Lung (tissue), 12 donors: Measurements from ENCODE around the gene ITPR1. TPM values are rescaled to one million over a fixed set of nuclear protein-coding genes. Genes with fewer than 3 reads are reported as not detected.

Source experiments
- ATAC-seq: fragments of 200-7000 bp; cut with Tn5 transposase; one replicate; pipeline ENCODE4 v1.9.1; 2020; ENCODE audit warnings: moderate number of reproducible peaks; ENCODE audit not compliant: insufficient read depth, low FRiP score
- DNase-seq, 3 donors: peaks; one replicate each; pipeline ENCODE4 v3.0.0-alpha.2; 2013 to 2017
- H3K27ac ChIP-seq, 2 donors: one replicate each; pipeline ENCODE4 v1.5.1; 2013; ENCODE audit warnings: mild to moderate bottlenecking in 2 of 2, moderate library complexity in 2 of 2, control low read depth in 1 of 2, inconsistent platforms in 1 of 2, low read depth in 1 of 2, low read length in 1 of 2
- H3K27me3 ChIP-seq, 3 donors: one replicate each; pipeline ENCODE4 v1.5.1; 2013; ENCODE audit warnings: low read length in 2 of 3; ENCODE audit not compliant: control insufficient read depth in 3 of 3, insufficient read depth in 3 of 3
- H3K36me3 ChIP-seq, 4 donors: one replicate each; pipeline ENCODE4 v1.5.1; 2013; ENCODE audit warnings: low read length in 4 of 4, mild to moderate bottlenecking in 1 of 4, moderate library complexity in 1 of 4; ENCODE audit not compliant: control insufficient read depth in 4 of 4, insufficient read depth in 4 of 4
- H3K4me1 ChIP-seq, 5 donors: one replicate each; pipeline ENCODE4 v1.5.1; 2013; ENCODE audit warnings: low read length in 5 of 5, mild to moderate bottlenecking in 2 of 5, moderate library complexity in 1 of 5; ENCODE audit not compliant: control insufficient read depth in 5 of 5, insufficient read depth in 5 of 5
- H3K4me3 ChIP-seq: one replicate; pipeline ENCODE4 v1.5.1; 2013; ENCODE audit warnings: mild to moderate bottlenecking, control low read depth, moderate library complexity
- H3K9ac ChIP-seq, 2 donors: one replicate each; pipeline ENCODE4 v1.5.1; 2013; ENCODE audit warnings: low read length in 2 of 2, control low read depth in 1 of 2; ENCODE audit not compliant: insufficient read depth in 1 of 2
- H3K9me3 ChIP-seq, 4 donors: one replicate each; pipeline ENCODE4 v1.5.1; 2013; ENCODE audit warnings: low read length in 3 of 4, mild to moderate bottlenecking in 1 of 4, moderate library complexity in 1 of 4; ENCODE audit not compliant: control insufficient read depth in 4 of 4, insufficient read depth in 3 of 4
- CTCF ChIP-seq: IDR thresholded peaks from 2 replicates; pipeline ENCODE4 v1.5.1; 2012; ENCODE audit warnings: mild to moderate bottlenecking; ENCODE audit errors: control extremely low read depth, extremely low read depth
- WGBS, 2 donors: extraction: QIAGEN DNeasy Blood & Tissue Kit; methylation state at CpG; one replicate each; pipeline ENCODE4 v1.1.7; 2013; 5-methylcytosine and 5-hydroxymethylcytosine counted together
- polyA plus RNA-seq, 2 donors: library from polyadenylated mRNA; stranded (reverse); fragments of 200-250 nt; gene quantifications; one replicate each; pipeline ENCODE4 v1.2.1, GENCODE V29; 2013
- total RNA-seq, 2 donors: library from RNA; depleted of rRNA in 1 of 2; stranded (reverse); fragments of >200 nt in 1 of 2; gene quantifications; one replicate each; pipeline ENCODE4 v1.2.1, GENCODE V29; 2014 to 2021
- donor health status: control.
- donor health status: control.
- donor health status: Bipolar disorder and iron deficiency.
- donor health status: healthy.
- donor health status: DM: yes; HTN: yes; CAD: no.

ITPR1 gene
- total and polyA plus RNA-seq, 4 donors: 12.4 to 152 (median 44.1) TPM

GRCh38 chr3:4496087-4496452 is 2.9 kb downstream of the ITPR1 start:
- Histone ChIP-seq H3K4me3 (no peak overlapping the region), H3K27me3 (no peaks in the 10 kb centered on the region), H3K36me3 (peaks cover 0 to 5% (median 0%) of the 10 kb centered on the region in 4 donors), H3K9me3 (no peaks in the 10 kb centered on the region), H3K27ac (no peak overlapping the region), H3K4me1 (peaks cover 0 to 41% (median 5%) of the 10 kb centered on the region in 5 donors), H3K9ac (no peak overlapping the region)
- ATAC-seq (no peak), DNase-seq (no peak)
- 52 to 59% methylated on average over 3 of the region's 3 CpGs for WGBS, 2 donors
- TF ChIP-seq CTCF: no peak

- no peak overlapping the region for H3K27ac ChIP-seq
- no peaks in the 10 kb centered on the region for H3K9me3 ChIP-seq
- WGBS, 2 donors: 70 to 73% methylated on average over 5 of the region's 5 CpGs
- ATAC-seq (no peak), DNase-seq (no peak)
- no peak overlapping the region for H3K4me3 ChIP-seq
- no peak overlapping the region for H3K9ac ChIP-seq
- peaks cover 0 to 43% (median 5%) of the 10 kb centered on the region in 5 donors for H3K4me1 ChIP-seq
- H3K27me3 ChIP-seq: no peaks in the 10 kb centered on the region
- peaks cover 0 to 5% (median under 1%) of the 10 kb centered on the region in 4 donors for H3K36me3 ChIP-seq
- no peak for TF ChIP-seq CTCF
Observed at GRCh38 chr3:4497005-4497692, 4.0 kb downstream of the ITPR1 start.

GRCh38 chr3:4497843-4498324 is 4.7 kb downstream of the ITPR1 start:
- H3K4me1 ChIP-seq: peaks cover 0 to 47% (median 5%) of the 10 kb centered on the region in 5 donors
- H3K9me3 ChIP-seq: no peaks in the 10 kb centered on the region
- 45 to 79% methylated on average over 1 of the region's 1 CpG for WGBS, 2 donors
- no peak for TF ChIP-seq CTCF
- ATAC-seq (no peak), DNase-seq (no peak)
- H3K9ac ChIP-seq: no peak overlapping the region
- no peaks in the 10 kb centered on the region for H3K27me3 ChIP-seq
- H3K36me3 ChIP-seq: peaks cover 0 to 5% (median under 1%) of the 10 kb centered on the region in 4 donors
- no peak overlapping the region for H3K4me3 ChIP-seq
- no peak overlapping the region for H3K27ac ChIP-seq
